ENCODE data around the gene AMBP.

Gene AMBP

GRCh38 chr9:114119242-114120191, 41.4 kb upstream of the AMBP start:
- H3K79me1 ChIP-seq (replicated peaks; ENCODE audit: low read length, poor library complexity, severe bottlenecking): no peaks in the 10 kb centered on the region

DNA sequence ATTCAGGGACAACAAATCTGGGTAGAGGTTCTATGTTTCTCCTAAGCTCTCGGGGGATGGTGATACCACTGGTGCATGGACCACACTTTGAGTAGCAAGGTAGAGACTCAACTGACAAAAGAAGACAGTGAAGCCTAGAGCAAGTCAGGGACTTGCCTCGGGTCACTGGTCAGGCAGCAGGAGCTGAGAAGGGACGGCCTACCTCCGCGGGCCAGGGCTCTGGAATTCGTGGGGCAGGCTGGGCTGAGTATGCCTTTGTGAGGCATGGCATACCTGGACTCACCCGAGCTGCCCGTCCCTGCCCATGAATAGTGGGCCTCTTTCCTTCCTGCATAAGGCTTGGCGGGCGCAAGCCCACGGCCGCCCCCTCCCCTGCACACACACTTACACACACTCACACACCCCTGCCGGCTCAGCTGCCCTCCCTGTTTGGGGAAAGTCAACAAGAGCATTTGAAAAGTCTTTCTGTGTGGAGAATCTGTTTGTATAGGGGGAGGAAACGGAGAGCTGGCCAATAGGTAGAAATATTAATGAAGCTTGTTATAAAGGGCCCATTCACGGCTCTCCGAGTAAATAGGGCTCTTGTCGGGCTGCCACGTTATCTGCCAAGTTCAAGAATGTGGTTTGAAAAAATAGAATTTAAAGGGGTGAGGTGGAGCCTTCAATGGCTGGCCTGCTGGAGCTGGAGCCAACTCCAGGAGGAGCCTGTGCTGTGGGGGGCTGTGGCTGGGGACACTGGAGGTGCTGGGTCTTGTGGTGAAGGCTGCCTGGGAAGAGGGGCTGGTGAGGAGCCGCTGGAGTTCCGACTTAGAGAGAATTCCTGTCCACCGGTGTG, 40.1 kb upstream of the AMBP start:
- Histone ChIP-seq H2BK12ac (ENCODE audit: low read length in 2 of 2) (no peak overlapping the region), H2BK120ac (ENCODE audit: low read depth, low read length) (no peak overlapping the region), H4K8ac (ENCODE audit: low read length) (no peak overlapping the region), H2BK15ac (ENCODE audit: low read depth, poor library complexity, severe bottlenecking) (no peak overlapping the region), H3K36me3 (ENCODE audit: control insufficient read depth in 1 of 2, insufficient read depth in 2 of 2, low read depth in 1 of 2, low read length in 2 of 2) (peaks cover 0 to 6% of the 10 kb centered on the region in 2 experiments), H3K9me3 (ENCODE audit: control insufficient read depth, low read length) (no peaks in the 10 kb centered on the region), H3K9ac (ENCODE audit: low read length) (no peak overlapping the region), H3K27ac (ENCODE audit: low read length, poor library complexity, severe bottlenecking) (no peak overlapping the region), H2AFZ (ENCODE audit: low read depth, low read length) (no peak overlapping the region), H3K14ac (ENCODE audit: low read length in 2 of 2) (no peak overlapping the region), H3K27me3 (ENCODE audit: control insufficient read depth in 1 of 2, insufficient read depth in 1 of 2, low read length in 2 of 2) (peaks cover 32 to 70% of the 10 kb centered on the region in 2 experiments), H3K4me1 (ENCODE audit: control insufficient read depth, insufficient read depth, low read depth, low read length) (peaks cover 3% of the 10 kb centered on the region), H2BK5ac (ENCODE audit: low read depth, low read length, poor library complexity, severe bottlenecking) (no peak overlapping the region), H3K79me1 (replicated peaks; ENCODE audit: low read length, poor library complexity, severe bottlenecking) (no peaks in the 10 kb centered on the region), H3K4ac (ENCODE audit: low read depth in 1 of 2, low read length in 2 of 2) (no peak overlapping the region), H2AK5ac (ENCODE audit: low read length, severe bottlenecking) (no peak overlapping the region), H3K23ac (ENCODE audit: low read length in 2 of 2) (no peak overlapping the region), H3K4me3 (ENCODE audit: insufficient read depth in 1 of 2, low read depth in 1 of 2, low read length in 2 of 2) (peak overlapping the region in 1 of 2 experiments; percentile 5), H3K18ac (ENCODE audit: low read depth in 1 of 2, low read length in 2 of 2) (no peak overlapping the region), H4K91ac (ENCODE audit: low read length) (no peak overlapping the region), H3K4me2 (ENCODE audit: low read length, poor library complexity, severe bottlenecking) (no peak overlapping the region)
- DNase-seq: no peak
- WGBS: 91% methylated on average over 14 of the region's 21 CpGs

More at GRCh38 chr9:114119242-114120191, 41.4 kb upstream of the AMBP start:
- 83% methylated on average over 8 of the region's 9 CpGs for WGBS
- H3K23ac ChIP-seq (ENCODE audit: low read length in 2 of 2): no peak overlapping the region
- peaks cover 0 to 6% of the 10 kb centered on the region in 2 experiments for H3K36me3 ChIP-seq (ENCODE audit: control insufficient read depth in 1 of 2, insufficient read depth in 2 of 2, low read depth in 1 of 2, low read length in 2 of 2)
- no peak overlapping the region for H3K27ac ChIP-seq (ENCODE audit: low read length, poor library complexity, severe bottlenecking)
- H3K9me3 ChIP-seq (ENCODE audit: control insufficient read depth, low read length): no peaks in the 10 kb centered on the region
- H2BK5ac ChIP-seq (ENCODE audit: low read depth, low read length, poor library complexity, severe bottlenecking): no peak overlapping the region
- no peak overlapping the region for H2BK15ac ChIP-seq (ENCODE audit: low read depth, poor library complexity, severe bottlenecking)
- H3K18ac ChIP-seq (ENCODE audit: low read depth in 1 of 2, low read length in 2 of 2): no peak overlapping the region
- no peak overlapping the region for H4K8ac ChIP-seq (ENCODE audit: low read length)
- H3K14ac ChIP-seq (ENCODE audit: low read length in 2 of 2): no peak overlapping the region
- no peak overlapping the region for H3K4me2 ChIP-seq (ENCODE audit: low read length, poor library complexity, severe bottlenecking)
- no peak overlapping the region for H2BK12ac ChIP-seq (ENCODE audit: low read length in 2 of 2)
- no peak overlapping the region for H3K4me3 ChIP-seq (ENCODE audit: insufficient read depth in 1 of 2, low read depth in 1 of 2, low read length in 2 of 2)
- no peak overlapping the region for H3K9ac ChIP-seq (ENCODE audit: low read length)
- no peak overlapping the region for H2AFZ ChIP-seq (ENCODE audit: low read depth, low read length)
- H4K91ac ChIP-seq (ENCODE audit: low read length): no peak overlapping the region
- no peak overlapping the region for H3K4ac ChIP-seq (ENCODE audit: low read depth in 1 of 2, low read length in 2 of 2)
- H3K4me1 ChIP-seq (ENCODE audit: control insufficient read depth, insufficient read depth, low read depth, low read length): peaks cover 3% of the 10 kb centered on the region
- no peak overlapping the region for H2AK5ac ChIP-seq (ENCODE audit: low read length, severe bottlenecking)
- H3K27me3 ChIP-seq (ENCODE audit: control insufficient read depth in 1 of 2, insufficient read depth in 1 of 2, low read length in 2 of 2): peaks cover 32 to 65% of the 10 kb centered on the region in 2 experiments
- no peak for DNase-seq
- no peak overlapping the region for H2BK120ac ChIP-seq (ENCODE audit: low read depth, low read length)

GRCh38 chr9:114117614-114117995, 39.5 kb upstream of the AMBP start:
- no peak for DNase-seq
- Histone ChIP-seq H2AFZ (ENCODE audit: low read depth, low read length) (no peak overlapping the region), H3K4me2 (ENCODE audit: low read length, poor library complexity, severe bottlenecking) (no peak overlapping the region), H4K91ac (ENCODE audit: low read length) (no peak overlapping the region), H3K9ac (ENCODE audit: low read length) (no peak overlapping the region), H3K79me1 (replicated peaks; ENCODE audit: low read length, poor library complexity, severe bottlenecking) (no peaks in the 10 kb centered on the region), H2BK5ac (ENCODE audit: low read depth, low read length, poor library complexity, severe bottlenecking) (no peak overlapping the region), H3K14ac (ENCODE audit: low read length in 2 of 2) (no peak overlapping the region), H2AK5ac (ENCODE audit: low read length, severe bottlenecking) (no peak overlapping the region), H3K18ac (ENCODE audit: low read depth in 1 of 2, low read length in 2 of 2) (no peak overlapping the region), H2BK12ac (ENCODE audit: low read length in 2 of 2) (no peak overlapping the region), H3K27me3 (ENCODE audit: control insufficient read depth in 1 of 2, insufficient read depth in 1 of 2, low read length in 2 of 2) (peaks cover 28 to 70% of the 10 kb centered on the region in 2 experiments), H3K36me3 (ENCODE audit: control insufficient read depth in 1 of 2, insufficient read depth in 2 of 2, low read depth in 1 of 2, low read length in 2 of 2) (peaks cover 0 to 6% of the 10 kb centered on the region in 2 experiments), H2BK15ac (ENCODE audit: low read depth, poor library complexity, severe bottlenecking) (no peak overlapping the region), H4K8ac (ENCODE audit: low read length) (no peak overlapping the region), H3K4ac (ENCODE audit: low read depth in 1 of 2, low read length in 2 of 2) (no peak overlapping the region), H3K4me3 (ENCODE audit: insufficient read depth in 1 of 2, low read depth in 1 of 2, low read length in 2 of 2) (no peak overlapping the region), H3K4me1 (ENCODE audit: control insufficient read depth, insufficient read depth, low read depth, low read length) (peaks cover 3% of the 10 kb centered on the region), H3K27ac (ENCODE audit: low read length, poor library complexity, severe bottlenecking) (no peak overlapping the region), H3K9me3 (ENCODE audit: control insufficient read depth, low read length) (no peaks in the 10 kb centered on the region), H3K23ac (ENCODE audit: low read length in 2 of 2) (no peak overlapping the region), H2BK120ac (ENCODE audit: low read depth, low read length) (no peak overlapping the region)
- 88% methylated on average over 7 of the region's 7 CpGs for WGBS
